Measurements from ENCODE around the gene LRRC75B.

The LRRC75B gene

DNA sequence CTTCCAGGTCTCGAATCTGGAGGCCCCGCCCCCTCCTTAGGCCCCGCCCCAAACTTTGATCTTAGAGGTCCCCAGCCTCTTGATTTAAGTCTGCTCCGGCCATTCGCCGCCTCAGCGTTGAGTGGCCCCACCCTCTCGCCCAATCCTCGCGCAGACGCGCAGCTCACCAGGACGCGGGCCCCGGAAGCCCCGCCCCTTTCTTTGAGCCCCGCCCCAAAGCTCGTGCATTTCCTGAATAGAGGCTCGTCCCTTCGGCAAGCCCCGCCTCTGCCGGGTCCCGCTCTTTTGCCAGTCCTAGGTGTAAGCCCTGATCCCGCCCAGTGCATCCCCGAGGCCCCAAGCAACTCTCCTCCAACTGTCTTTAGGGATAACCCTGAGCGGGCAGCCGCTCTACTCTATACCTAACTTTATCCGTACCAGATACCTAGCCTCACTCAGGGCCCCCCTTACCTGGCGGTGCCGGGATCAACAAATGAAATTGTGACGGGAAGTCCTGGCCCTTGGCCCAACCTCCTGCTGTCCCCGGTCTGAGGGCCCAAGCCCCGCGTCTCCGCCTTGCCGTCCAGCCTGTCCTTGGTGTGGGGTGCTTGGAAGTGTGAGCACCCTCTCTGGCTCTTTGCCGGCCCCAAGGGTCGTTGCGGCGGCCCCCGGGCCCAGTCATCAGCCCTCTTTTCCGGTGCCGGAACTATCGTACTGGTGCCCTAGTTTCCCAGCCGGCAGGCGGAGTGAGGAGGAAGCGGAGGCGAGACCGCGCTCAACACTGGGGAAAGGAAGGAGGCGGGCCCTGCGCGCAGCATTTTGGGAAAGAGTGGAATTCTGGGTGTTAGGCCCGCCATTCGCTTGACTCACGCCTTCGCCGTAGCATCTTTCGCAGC, 37.5 kb downstream of the LRRC75B start, which contains the start of gene SNRPD3 (continued):
- TF ChIP-seq ZBTB8A (tag by site-specific recombination; IDR thresholded peaks at IDR 0.05) = peak; percentile 83
- TF ChIP-seq, protein P1, sequence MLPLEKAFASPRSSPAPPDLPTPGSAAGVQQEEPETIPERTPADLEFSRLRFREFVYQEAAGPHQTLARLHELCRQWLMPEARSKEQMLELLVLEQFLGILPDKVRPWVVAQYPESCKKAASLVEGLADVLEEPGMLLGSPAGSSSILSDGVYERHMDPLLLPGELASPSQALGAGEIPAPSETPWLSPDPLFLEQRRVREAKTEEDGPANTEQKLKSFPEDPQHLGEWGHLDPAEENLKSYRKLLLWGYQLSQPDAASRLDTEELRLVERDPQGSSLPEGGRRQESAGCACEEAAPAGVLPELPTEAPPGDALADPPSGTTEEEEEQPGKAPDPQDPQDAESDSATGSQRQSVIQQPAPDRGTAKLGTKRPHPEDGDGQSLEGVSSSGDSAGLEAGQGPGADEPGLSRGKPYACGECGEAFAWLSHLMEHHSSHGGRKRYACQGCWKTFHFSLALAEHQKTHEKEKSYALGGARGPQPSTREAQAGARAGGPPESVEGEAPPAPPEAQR (tag by site-specific recombination; IDR thresholded peaks at IDR 0.05) = peak; percentile 77; the same call in 1 of the 2 replicates
- no peak for TF ChIP-seq ZNF707 (tag by site-specific recombination; IDR thresholded peaks at IDR 0.05)
- TF ChIP-seq, protein P2, sequence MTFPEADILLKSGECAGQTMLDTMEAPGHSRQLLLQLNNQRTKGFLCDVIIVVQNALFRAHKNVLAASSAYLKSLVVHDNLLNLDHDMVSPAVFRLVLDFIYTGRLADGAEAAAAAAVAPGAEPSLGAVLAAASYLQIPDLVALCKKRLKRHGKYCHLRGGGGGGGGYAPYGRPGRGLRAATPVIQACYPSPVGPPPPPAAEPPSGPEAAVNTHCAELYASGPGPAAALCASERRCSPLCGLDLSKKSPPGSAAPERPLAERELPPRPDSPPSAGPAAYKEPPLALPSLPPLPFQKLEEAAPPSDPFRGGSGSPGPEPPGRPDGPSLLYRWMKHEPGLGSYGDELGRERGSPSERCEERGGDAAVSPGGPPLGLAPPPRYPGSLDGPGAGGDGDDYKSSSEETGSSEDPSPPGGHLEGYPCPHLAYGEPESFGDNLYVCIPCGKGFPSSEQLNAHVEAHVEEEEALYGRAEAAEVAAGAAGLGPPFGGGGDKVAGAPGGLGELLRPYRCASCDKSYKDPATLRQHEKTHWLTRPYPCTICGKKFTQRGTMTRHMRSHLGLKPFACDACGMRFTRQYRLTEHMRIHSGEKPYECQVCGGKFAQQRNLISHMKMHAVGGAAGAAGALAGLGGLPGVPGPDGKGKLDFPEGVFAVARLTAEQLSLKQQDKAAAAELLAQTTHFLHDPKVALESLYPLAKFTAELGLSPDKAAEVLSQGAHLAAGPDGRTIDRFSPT (tag by site-specific recombination; IDR thresholded peaks at IDR 0.05) = no peak
- no peak for TF ChIP-seq ZNF548 (tag by site-specific recombination; IDR thresholded peaks at IDR 0.05)
- TF ChIP-seq ZNF623 (tag by site-specific recombination; IDR thresholded peaks at IDR 0.05) = peak; percentile 48; the same call in 1 of the 2 replicates
- no peak for TF ChIP-seq ZNF768 (tag by site-specific recombination; IDR thresholded peaks at IDR 0.05)
- TF ChIP-seq, protein P3, sequence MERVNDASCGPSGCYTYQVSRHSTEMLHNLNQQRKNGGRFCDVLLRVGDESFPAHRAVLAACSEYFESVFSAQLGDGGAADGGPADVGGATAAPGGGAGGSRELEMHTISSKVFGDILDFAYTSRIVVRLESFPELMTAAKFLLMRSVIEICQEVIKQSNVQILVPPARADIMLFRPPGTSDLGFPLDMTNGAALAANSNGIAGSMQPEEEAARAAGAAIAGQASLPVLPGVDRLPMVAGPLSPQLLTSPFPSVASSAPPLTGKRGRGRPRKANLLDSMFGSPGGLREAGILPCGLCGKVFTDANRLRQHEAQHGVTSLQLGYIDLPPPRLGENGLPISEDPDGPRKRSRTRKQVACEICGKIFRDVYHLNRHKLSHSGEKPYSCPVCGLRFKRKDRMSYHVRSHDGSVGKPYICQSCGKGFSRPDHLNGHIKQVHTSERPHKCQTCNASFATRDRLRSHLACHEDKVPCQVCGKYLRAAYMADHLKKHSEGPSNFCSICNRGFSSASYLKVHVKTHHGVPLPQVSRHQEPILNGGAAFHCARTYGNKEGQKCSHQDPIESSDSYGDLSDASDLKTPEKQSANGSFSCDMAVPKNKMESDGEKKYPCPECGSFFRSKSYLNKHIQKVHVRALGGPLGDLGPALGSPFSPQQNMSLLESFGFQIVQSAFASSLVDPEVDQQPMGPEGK (tag by site-specific recombination; IDR thresholded peaks at IDR 0.05) = peak; percentile 92
- TF ChIP-seq ZNF514 (tag by site-specific recombination; IDR thresholded peaks at IDR 0.05) = no peak
- TF ChIP-seq ZNF701 (tag by site-specific recombination; IDR thresholded peaks at IDR 0.05) = 0 out of 2 replicates have a peak, but pooled peaks have one; percentile 46
- TF ChIP-seq SALL2 (tag by site-specific recombination; IDR thresholded peaks at IDR 0.05; ENCODE audit: borderline replicate concordance) = peak; percentile 89; the same call in 1 of the 2 replicates
- peak; percentile 98 for TF ChIP-seq KLF16 (tag by site-specific recombination; IDR thresholded peaks at IDR 0.05)
- TF ChIP-seq BCL11A (tag by site-specific recombination; IDR thresholded peaks at IDR 0.05; ENCODE audit: low read depth) = no peak
- peak; percentile 87; the same call in 1 of the 2 replicates for TF ChIP-seq ZBTB7A (tag by site-specific recombination; IDR thresholded peaks at IDR 0.05; ENCODE audit: low read depth)
- TF ChIP-seq, protein P4, sequence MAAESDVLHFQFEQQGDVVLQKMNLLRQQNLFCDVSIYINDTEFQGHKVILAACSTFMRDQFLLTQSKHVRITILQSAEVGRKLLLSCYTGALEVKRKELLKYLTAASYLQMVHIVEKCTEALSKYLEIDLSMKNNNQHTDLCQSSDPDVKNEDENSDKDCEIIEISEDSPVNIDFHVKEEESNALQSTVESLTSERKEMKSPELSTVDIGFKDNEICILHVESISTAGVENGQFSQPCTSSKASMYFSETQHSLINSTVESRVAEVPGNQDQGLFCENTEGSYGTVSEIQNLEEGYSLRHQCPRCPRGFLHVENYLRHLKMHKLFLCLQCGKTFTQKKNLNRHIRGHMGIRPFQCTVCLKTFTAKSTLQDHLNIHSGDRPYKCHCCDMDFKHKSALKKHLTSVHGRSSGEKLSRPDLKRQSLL (tag by site-specific recombination; IDR thresholded peaks at IDR 0.05) = 0 out of 2 replicates have a peak, but pooled peaks have one; percentile 17
- TF ChIP-seq, protein P5, sequence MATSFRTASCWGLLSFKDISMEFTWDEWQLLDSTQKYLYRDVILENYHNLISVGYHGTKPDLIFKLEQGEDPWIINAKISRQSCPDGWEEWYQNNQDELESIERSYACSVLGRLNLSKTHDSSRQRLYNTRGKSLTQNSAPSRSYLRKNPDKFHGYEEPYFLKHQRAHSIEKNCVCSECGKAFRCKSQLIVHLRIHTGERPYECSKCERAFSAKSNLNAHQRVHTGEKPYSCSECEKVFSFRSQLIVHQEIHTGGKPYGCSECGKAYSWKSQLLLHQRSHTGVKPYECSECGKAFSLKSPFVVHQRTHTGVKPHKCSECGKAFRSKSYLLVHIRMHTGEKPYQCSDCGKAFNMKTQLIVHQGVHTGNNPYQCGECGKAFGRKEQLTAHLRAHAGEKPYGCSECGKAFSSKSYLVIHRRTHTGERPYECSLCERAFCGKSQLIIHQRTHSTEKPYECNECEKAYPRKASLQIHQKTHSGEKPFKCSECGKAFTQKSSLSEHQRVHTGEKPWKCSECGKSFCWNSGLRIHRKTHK (tag by site-specific recombination; IDR thresholded peaks at IDR 0.05) = no peak
- TF ChIP-seq, protein P6, sequence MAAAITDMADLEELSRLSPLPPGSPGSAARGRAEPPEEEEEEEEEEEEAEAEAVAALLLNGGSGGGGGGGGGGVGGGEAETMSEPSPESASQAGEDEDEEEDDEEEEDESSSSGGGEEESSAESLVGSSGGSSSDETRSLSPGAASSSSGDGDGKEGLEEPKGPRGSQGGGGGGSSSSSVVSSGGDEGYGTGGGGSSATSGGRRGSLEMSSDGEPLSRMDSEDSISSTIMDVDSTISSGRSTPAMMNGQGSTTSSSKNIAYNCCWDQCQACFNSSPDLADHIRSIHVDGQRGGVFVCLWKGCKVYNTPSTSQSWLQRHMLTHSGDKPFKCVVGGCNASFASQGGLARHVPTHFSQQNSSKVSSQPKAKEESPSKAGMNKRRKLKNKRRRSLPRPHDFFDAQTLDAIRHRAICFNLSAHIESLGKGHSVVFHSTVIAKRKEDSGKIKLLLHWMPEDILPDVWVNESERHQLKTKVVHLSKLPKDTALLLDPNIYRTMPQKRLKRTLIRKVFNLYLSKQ (tag by site-specific recombination; IDR thresholded peaks at IDR 0.05; ENCODE audit: borderline replicate concordance) = no peak
- TF ChIP-seq ZNF664 (tag by site-specific recombination; IDR thresholded peaks at IDR 0.05) = peak; percentile 11; the same call in 1 of the 2 replicates
- no peak for TF ChIP-seq ZNF521 (tag by site-specific recombination; IDR thresholded peaks at IDR 0.05)
- no peak for TF ChIP-seq ZNF138 (tag by site-specific recombination; IDR thresholded peaks at IDR 0.05; ENCODE audit: borderline replicate concordance)
- TF ChIP-seq GLI2 (tag by site-specific recombination; IDR thresholded peaks at IDR 0.05; ENCODE audit: borderline replicate concordance, low read depth) = no peak
- TF ChIP-seq ZNF311 (tag by site-specific recombination; IDR thresholded peaks at IDR 0.05; ENCODE audit: borderline replicate concordance) = no peak
- no peak for TF ChIP-seq ZNF112 (tag by site-specific recombination; IDR thresholded peaks at IDR 0.05)
- no peak; the same call in 1 of the 2 replicates for TF ChIP-seq ZNF221 (tag by site-specific recombination; IDR thresholded peaks at IDR 0.05; ENCODE audit: borderline replicate concordance)
- TF ChIP-seq ZNF2 (tag by site-specific recombination; IDR thresholded peaks at IDR 0.05) = peak; percentile 99
- no peak for TF ChIP-seq ZNF10 (tag by site-specific recombination; IDR thresholded peaks at IDR 0.05)
- no peak for TF ChIP-seq ZNF510 (tag by site-specific recombination; IDR thresholded peaks at IDR 0.05; ENCODE audit: insufficient replicate concordance)
- TF ChIP-seq ZNF654 (tag by site-specific recombination; IDR thresholded peaks at IDR 0.05; ENCODE audit: low read depth) = no peak

Data from HEK293 (cell line).